Tibial nerve (tissue), 4 donors: ENCODE measurements around the gene SLC25A10. TPM values are rescaled to one million over a fixed set of nuclear protein-coding genes. Genes with fewer than 3 reads are reported as not detected.

ENCODE experiments used
- DNase-seq, 2 donors: peaks; one replicate each; pipeline ENCODE4 v3.0.0-alpha.2; 2019; ENCODE audit warnings: low spot score in 2 of 2
- H3K27ac ChIP-seq, 4 donors: fragments of 200-600 bp; sonication (generic) in 3 of 4; one replicate each; pipeline ENCODE4 v1.5.1; 2017 to 2019; ENCODE audit warnings: mild to moderate bottlenecking in 1 of 4
- H3K27me3 ChIP-seq, 2 donors: fragments of 200-600 bp; sonication (generic) in 1 of 2; one replicate each; pipeline versions ENCODE4 v1.5.1 to v1.6.0; 2017 to 2019
- H3K36me3 ChIP-seq, 3 donors: fragments of 200-600 bp; sonication (generic); one replicate each; pipeline ENCODE4 v1.5.1; 2018 to 2019
- H3K4me1 ChIP-seq, 4 donors: fragments of 200-600 bp; sonication (generic) in 3 of 4; one replicate each; pipeline ENCODE4 v1.5.1; 2017 to 2019
- H3K4me3 ChIP-seq, 4 donors: fragments of 200-600 bp; sonication (generic) in 3 of 4; one replicate each; pipeline ENCODE4 v1.5.1; 2017 to 2019; ENCODE audit warnings: mild to moderate bottlenecking in 1 of 4, moderate library complexity in 1 of 4
- H3K9me3 ChIP-seq, 4 donors: fragments of 200-600 bp; sonication (generic) in 3 of 4; one replicate each; pipeline ENCODE4 v1.5.1; 2017 to 2019
- CTCF ChIP-seq, 5 experiments: fragments of 200-600 bp in 3 of 5; fragments of 450-650 bp in 2 of 5; sonication (generic) in 3 of 5; IDR thresholded peaks; one replicate each; pipeline ENCODE4 v1.5.1; 2016 to 2019; ENCODE audit warnings: antibody characterized with exemption in 5 of 5, mild to moderate bottlenecking in 3 of 5, moderate library complexity in 2 of 5
- EP300 ChIP-seq, 2 donors: sonication (generic); formaldehyde crosslinking; IDR thresholded peaks; one replicate each; pipeline ENCODE4 v1.6.1; 2017; ENCODE audit warnings: antibody characterized with exemption in 2 of 2, mild to moderate bottlenecking in 1 of 2
- POLR2A ChIP-seq, 2 donors: fragments of 450-650 bp; IDR thresholded peaks; one replicate each; pipeline ENCODE4 v1.6.1; 2017; ENCODE audit warnings: antibody characterized with exemption in 2 of 2, mild to moderate bottlenecking in 2 of 2, moderate library complexity in 2 of 2
- WGBS, 2 donors: methylation state at CpG; one replicate each; pipeline ENCODE4 v1.1.5; 2018; 5-methylcytosine and 5-hydroxymethylcytosine counted together
- total RNA-seq, 4 donors: library from RNA; depleted of rRNA; stranded (reverse); fragments of >200 nt; gene quantifications; one replicate each; pipeline ENCODE4 v1.1.0, GENCODE V29; 2016

SLC25A10 gene
- total RNA-seq, 4 donors from 2014 or later: 10.8 to 32.1 (median 22.6) TPM

DNA sequence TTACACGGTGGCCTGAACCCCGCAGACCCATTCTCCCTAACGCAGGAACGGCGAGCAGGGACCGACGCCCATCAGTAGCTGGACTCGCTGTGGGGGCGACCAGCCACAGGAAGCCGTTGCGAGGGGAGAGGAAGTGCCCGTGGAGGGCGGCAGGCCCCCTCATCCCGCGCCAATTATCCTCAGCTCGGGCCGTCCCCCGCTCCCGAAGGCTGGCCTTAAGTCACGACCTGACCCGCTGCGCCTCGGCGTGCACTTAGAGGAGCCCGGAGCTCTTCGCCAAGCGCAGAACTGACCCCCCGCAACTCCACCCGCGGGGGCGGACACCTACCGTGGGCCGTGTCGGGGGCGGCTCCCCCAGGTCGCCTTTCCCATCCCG is 28.9 kb upstream of the SLC25A10 start:
- Histone ChIP-seq H3K4me3 (peak overlapping the region; percentile 80 to 99 (median 91)), H3K36me3 (peaks cover 0 to 49% (median 20%) of the 10 kb centered on the region in 3 donors), H3K27ac (peak overlapping the region in 3 of 4 donors; percentile 68 to 92 (median 89)), H3K4me1 (peaks cover 0 to 42% (median 30%) of the 10 kb centered on the region in 4 donors), H3K27me3 (no peaks in the 10 kb centered on the region), H3K9me3 (no peaks in the 10 kb centered on the region)
- no peak for DNase-seq
- 0 to 1% methylated on average over 17 to 19 of the region's 37 CpGs for WGBS, 2 donors
- TF ChIP-seq CTCF (IDR thresholded peaks at IDR 0.05) (no peak), EP300 (IDR thresholded peaks at IDR 0.05) (no peak), POLR2A (IDR thresholded peaks at IDR 0.05) (no peak)

GRCh38 chr17:81683584-81684441 is 28.3 kb upstream of the SLC25A10 start, which contains the start of the genes ARL16 and HGS:
Gene ARL16 (minus strand): TSS chr17:81683797. CDS start chr17:81683753, 44 bp downstream.
Gene HGS (plus strand): TSS chr17:81684011. CDS start chr17:81684067, 56 bp downstream.
- WGBS, 2 donors: 1% methylated on average over 22 to 37 of the region's 112 CpGs
- TF ChIP-seq CTCF (IDR thresholded peaks at IDR 0.05) (peak in 2 of 5 experiments; percentile 34 to 59), EP300 (IDR thresholded peaks at IDR 0.05) (peak; percentile 87 to 92), POLR2A (IDR thresholded peaks at IDR 0.05) (peak; percentile 53 to 68)
- Histone ChIP-seq H3K4me1 (peaks cover 0 to 42% (median 30%) of the 10 kb centered on the region in 4 donors), H3K27ac (peak within 1 kb of the TSS; percentile 25 to 92 (median 78)), H3K4me3 (peak within 1 kb of the TSS; percentile 80 to 99 (median 91)), H3K36me3 (peaks cover 0 to 55% (median 25%) of the 10 kb centered on the region in 3 donors), H3K27me3 (no peaks in the 10 kb centered on the region), H3K9me3 (no peaks in the 10 kb centered on the region)
- peak; percentile 98 to 99 for DNase-seq

DNA sequence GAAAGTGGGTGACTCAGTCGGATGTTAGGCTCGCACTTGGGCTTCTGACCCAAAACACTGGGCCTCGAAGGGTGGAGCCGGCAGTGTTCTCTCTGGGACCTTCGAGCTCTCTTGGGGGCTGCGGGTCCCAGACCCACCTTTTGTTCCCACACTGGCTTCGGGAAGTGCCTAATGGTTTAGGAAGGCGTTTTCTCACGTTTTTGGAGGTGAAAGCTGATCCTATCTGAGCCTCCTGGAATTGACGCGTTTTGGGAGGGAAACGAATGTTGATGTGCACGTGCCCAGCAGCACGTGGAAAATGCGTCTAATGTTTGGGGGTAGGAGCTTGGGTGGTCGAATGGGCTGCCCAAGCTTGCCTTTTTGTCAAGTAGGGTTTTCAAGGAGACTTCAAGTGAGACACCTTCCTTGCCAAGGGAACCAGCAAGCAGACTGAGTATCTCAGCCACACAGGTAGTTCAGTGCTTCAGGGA is 27.6 kb upstream of the SLC25A10 start:
- Histone ChIP-seq H3K4me3 (peak overlapping the region; percentile 80 to 99 (median 91)), H3K36me3 (peaks cover 0 to 58% (median 29%) of the 10 kb centered on the region in 3 donors), H3K27ac (peak overlapping the region in 3 of 4 donors; percentile 25 to 92 (median 89)), H3K4me1 (peaks cover 0 to 42% (median 30%) of the 10 kb centered on the region in 4 donors), H3K9me3 (no peaks in the 10 kb centered on the region), H3K27me3 (no peaks in the 10 kb centered on the region)
- TF ChIP-seq CTCF (IDR thresholded peaks at IDR 0.05) (no peak), EP300 (IDR thresholded peaks at IDR 0.05) (no peak), POLR2A (IDR thresholded peaks at IDR 0.05) (no peak)
- DNase-seq: no peak
- WGBS, 2 donors: 0 to 3% methylated on average over 13 to 16 of the region's 16 CpGs

DNA sequence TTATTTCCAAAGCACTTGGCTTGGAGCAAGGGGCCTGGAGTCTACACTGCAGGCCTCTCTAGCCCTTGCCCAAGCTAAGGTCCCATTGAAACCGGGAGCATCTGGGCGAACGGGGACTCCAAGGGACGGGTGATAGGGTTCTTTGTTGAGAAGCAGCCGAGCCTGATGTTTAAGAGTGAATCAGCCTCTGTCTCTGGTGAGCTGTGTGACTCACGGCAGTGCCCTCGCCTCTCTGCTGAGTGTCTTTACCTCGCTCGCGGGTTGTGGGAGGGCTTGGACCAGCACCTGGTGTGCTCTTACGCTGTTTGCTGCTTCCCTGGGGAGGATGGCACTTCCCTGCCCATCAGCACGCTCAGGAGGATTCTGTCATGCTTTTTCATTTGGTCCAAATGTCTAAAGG is 27.0 kb upstream of the SLC25A10 start:
- WGBS, 2 donors: 69 to 74% methylated on average over 12 of the region's 12 CpGs
- H3K4me1 ChIP-seq: peaks cover 0 to 42% (median 30%) of the 10 kb centered on the region in 4 donors
- no peaks in the 10 kb centered on the region for H3K27me3 ChIP-seq
- DNase-seq: no peak
- peaks cover 0 to 60% (median 29%) of the 10 kb centered on the region in 3 donors for H3K36me3 ChIP-seq
- no peak for TF ChIP-seq POLR2A (IDR thresholded peaks at IDR 0.05)
- no peak for TF ChIP-seq EP300 (IDR thresholded peaks at IDR 0.05)
- no peak for TF ChIP-seq CTCF (IDR thresholded peaks at IDR 0.05)
- H3K27ac ChIP-seq: peak overlapping the region in 2 of 4 donors; percentile 89 to 92
- peak overlapping the region; percentile 80 to 99 (median 91) for H3K4me3 ChIP-seq
- H3K9me3 ChIP-seq: no peaks in the 10 kb centered on the region

DNA sequence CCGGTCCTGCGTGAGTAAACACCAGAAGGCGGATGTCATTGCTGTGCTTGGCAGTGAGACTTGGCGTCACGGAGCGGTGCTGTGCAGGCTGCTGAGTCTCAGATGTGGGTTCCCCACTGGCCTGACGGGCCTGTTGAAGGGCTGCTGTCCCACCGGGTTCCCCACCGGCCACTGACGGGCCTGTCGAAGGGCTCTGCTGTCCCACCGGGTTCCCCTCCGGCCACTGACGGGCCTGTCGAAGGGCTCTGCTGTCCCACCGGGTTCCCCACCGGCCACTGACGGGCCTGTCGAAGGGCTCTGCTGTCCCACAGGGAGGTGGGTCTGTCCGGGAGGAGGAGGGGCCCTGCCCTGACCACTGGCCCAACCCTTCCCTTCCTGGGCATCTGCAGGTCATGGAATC is 25.5 kb upstream of the SLC25A10 start:
- no peaks in the 10 kb centered on the region for H3K27me3 ChIP-seq
- no peak for DNase-seq
- no peak overlapping the region for H3K4me3 ChIP-seq
- no peak overlapping the region for H3K27ac ChIP-seq
- H3K4me1 ChIP-seq: peaks cover 0 to 40% (median 29%) of the 10 kb centered on the region in 4 donors
- TF ChIP-seq POLR2A (IDR thresholded peaks at IDR 0.05) (no peak), EP300 (IDR thresholded peaks at IDR 0.05) (no peak), CTCF (IDR thresholded peaks at IDR 0.05) (no peak)
- H3K9me3 ChIP-seq: no peaks in the 10 kb centered on the region
- WGBS, 2 donors: 84 to 89% methylated on average over 11 to 19 of the region's 20 CpGs
- peaks cover 0 to 62% (median 33%) of the 10 kb centered on the region in 3 donors for H3K36me3 ChIP-seq
